SKM-1 (cell line): ENCODE measurements around the gene C1QTNF2.

ENCODE experiments used
- DNase-seq: peaks from one replicate; lab custom pipeline; 2025; ENCODE audit not compliant: unreplicated experiment; lab: John Stamatoyannopoulos, UW

The C1QTNF2 gene

GRCh38 chr5:160369990-160370712 is at the start of gene C1QTNF2:
Gene C1QTNF2 (minus strand): TSS chr5:160370626. CDS start chr5:160355011, 15,615 bp downstream.
- DNase-seq, result no peak

DNA sequence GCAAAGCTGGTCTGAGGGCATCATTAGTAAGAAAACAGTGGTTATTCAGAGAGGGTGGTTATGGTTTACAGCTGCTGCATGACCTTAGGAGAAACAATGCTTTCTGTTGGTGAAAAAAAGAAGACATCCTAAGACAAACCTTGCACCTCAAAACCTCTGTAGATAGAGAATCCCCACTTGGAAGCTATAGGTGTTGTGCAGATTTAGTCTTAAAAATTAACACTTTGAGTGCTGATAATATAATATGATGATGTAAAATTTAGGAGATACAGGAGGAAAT is 49.8 kb upstream of the C1QTNF2 start:
- no peak for DNase-seq

DNA sequence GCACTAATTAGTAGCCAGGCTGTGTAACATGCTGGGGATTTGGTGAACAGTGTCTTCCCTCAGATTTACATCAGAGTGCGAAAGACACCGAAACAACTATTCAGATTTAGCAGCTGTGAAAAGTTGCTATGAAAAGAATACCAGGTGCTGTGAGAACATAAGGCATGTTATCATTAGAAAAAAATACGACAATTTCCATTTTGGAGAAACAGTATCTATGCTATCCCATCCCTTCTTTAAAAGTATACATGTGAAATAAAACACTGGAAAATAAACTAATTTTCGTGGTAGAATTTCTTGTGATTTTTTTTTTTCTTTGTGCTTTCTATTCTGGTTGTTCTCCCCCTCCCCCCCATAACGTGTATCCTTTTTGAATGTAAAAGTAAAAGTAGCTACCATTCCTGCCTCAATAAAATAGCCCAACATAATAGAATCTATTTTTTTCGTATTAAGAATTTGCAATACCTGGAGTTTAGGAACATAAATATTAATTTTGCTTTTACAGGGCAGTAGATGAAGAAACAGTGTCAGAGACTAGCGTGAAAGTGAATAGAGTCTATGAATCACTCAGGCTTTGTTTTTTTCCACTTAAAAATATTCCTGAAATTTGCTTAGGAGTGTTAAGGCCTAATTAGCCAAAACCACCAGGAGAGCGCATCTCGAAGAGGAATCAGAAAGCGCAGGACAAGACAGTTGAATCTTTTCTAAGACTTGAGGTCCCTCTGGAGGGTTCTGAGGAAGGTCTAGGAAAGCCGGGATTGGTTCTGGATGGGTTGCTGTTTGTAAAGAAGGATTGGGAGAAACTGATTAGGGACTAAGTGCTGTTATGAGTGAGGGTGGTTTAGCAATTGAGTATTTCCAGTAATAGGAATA is 49.3 kb upstream of the C1QTNF2 start:
- DNase-seq, result no peak

GRCh38 chr5:160418561-160419457 is 48.4 kb upstream of the C1QTNF2 start, which contains the start of gene SLU7:
Gene SLU7 (minus strand): TSS chr5:160419081. CDS start chr5:160415294, 3,787 bp downstream.
- DNase-seq, result peak; percentile 91

DNA sequence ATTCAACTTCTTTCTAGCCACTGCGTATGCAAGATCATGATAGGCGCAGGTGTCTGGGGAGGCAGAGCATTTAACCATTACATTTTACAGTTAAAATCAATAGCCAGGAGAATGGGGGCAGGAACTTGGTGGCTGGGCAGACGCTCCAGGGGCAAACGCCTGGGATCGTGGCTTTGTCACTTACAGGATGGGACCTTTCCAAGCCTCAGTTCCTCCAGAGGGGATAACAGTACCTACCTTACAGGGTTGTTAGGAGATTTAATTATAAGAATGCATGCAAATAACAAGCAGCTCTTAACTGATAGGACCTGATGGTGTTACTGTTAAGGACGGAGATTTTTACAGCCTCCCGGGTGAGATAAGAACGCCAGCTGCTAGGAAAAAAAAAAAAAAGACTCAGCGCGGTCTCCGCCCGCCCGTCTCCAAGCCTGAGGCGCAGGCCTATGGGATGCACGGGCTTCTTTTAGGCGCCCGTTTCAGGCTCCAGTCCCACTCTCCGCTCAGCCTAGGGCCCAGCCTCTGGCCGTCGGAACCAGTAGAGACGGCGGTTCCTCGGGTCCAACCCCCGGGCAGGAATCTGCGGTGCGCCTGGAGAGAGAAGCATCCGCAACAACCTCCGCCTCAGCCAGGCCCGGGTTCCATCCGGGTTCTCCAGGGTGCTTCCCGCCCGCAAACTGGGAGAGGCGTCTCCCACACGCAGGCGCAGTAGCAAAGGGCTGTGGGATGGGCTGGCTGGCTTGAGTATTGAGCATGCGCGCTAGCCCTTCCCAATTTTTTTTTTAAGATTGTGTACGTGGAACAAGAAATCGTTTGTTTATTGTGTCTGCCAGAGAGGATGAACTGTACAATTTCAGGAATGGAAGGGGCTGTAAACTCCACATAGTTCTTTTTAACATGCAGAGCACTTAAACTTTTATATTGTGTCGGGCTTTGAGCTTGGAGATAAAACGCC is 29.3 kb upstream of the C1QTNF2 start, which contains the start of gene FAM200C:
TSS of gene FAM200C (minus strand) at position 653 of the 952 bp plus-strand sequence. CDS start 4,564 bp downstream, outside the sequence.
- peak; percentile 74 for DNase-seq

DNA sequence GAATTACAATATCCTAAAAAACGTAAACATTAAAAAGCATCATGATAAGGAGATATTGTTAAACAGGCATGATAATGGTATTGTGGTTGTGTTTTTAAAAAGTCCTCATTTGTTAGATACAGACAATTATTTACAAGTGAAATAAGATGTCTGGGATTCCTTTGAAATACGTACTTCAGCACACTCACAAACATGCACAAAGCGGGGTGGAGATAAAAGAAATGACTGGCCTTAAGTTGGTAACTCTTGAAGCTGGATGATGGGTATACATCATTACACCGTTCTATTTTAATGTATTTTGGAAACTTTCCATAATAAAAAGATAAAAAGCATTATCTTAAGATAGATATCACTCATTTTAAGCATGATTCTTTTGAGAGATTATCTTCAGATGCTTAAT is 28.4 kb upstream of the C1QTNF2 start:
- DNase-seq, result no peak

GRCh38 chr5:160397492-160397891 is 27.1 kb upstream of the C1QTNF2 start:
- DNase-seq, result no peak

- no peak for DNase-seq
These were observed 24.7 kb upstream of the C1QTNF2 start for GRCh38 chr5:160395111-160395510.

- no peak for DNase-seq
These were observed 20.6 kb upstream of the C1QTNF2 start for GRCh38 chr5:160390787-160391696.

DNA sequence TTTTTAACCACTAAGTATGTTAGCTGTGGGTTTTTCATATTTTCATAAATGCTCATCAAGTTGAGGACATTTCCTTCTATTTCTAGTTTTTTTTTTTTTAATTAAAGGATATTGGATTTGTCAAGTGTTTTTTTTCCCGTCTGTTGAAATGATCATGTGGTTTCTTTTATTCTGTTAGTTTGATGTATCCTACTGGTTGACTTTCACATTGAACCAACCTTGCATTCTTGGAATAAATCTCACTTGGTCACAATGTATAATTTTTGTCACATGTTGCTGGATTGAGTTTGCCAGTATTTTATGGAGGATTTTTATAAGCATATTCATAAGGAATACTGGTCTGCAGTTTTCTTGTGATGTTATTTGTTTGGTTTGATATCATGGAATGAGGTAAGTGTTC is 17.0 kb upstream of the C1QTNF2 start:
- no peak for DNase-seq

GRCh38 chr5:160385496-160385895 is 15.1 kb upstream of the C1QTNF2 start:
- DNase-seq, result no peak

- DNase-seq, result no peak
These were observed 14.3 kb upstream of the C1QTNF2 start for GRCh38 chr5:160384681-160385080.

DNA sequence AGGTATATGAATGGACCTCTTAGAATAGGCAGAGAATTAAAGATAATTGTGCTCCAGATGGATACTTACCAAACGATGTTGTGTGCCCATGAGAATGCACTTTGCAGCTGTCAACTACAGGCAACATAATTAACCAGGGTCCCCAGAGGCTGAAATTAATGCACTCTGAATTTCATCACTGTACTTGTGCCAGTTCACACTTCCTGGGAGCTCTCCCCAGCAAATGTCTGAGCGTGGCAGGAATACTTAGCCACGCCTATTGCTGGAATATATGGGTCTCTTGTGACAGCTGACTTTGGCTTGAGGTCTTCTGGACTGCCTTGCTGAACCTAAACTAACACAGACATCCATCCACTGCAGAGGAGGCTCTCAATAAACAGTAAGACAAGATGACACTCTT is 11.9 kb upstream of the C1QTNF2 start:
- no peak for DNase-seq

GRCh38 chr5:160380041-160380440 is 9.6 kb upstream of the C1QTNF2 start:
- no peak for DNase-seq

GRCh38 chr5:160379511-160379910 is 9.1 kb upstream of the C1QTNF2 start:
- DNase-seq, result no peak

DNA sequence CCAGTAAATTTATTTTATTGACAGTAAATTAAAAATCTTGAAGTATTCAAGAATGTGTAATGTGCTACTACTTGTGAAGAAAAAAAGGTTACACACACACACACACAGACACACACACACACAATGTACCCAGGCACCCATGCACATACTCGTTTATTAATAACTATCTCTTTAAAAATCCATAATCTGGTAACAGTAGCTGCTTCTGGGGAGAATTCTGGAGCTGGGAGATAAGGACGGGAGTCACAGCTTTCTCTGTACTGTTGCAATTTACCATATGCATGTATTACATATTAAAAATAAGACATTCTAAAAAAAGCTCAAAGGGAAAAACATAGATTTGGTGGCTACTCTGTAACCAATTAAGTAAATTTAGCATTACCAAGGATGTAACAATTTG is 7.9 kb upstream of the C1QTNF2 start:
- DNase-seq, result no peak

GRCh38 chr5:160377651-160378050 is 7.2 kb upstream of the C1QTNF2 start:
- no peak for DNase-seq

- DNase-seq, result no peak
These were observed 6.0 kb upstream of the C1QTNF2 start for GRCh38 chr5:160376416-160376815.

- no peak for DNase-seq
These were observed 5.3 kb upstream of the C1QTNF2 start for GRCh38 chr5:160375701-160376100.
